ENCODE data around the gene STOML1.

- TF ChIP-seq CTCF (IDR thresholded peaks at IDR 0.05; ENCODE audit: low read depth, low read length) (no peak), EZH2phosphoT487 (IDR thresholded peaks at IDR 0.05; ENCODE audit: low read depth) (no peak)
These were observed 55.9 kb downstream of the STOML1 start for GRCh38 chr15:73936181-73936580.

Measured in OCI-LY3 (cell line).